Naive thymus-derived CD8-positive, alpha-beta T cell (primary cell): ENCODE results near the gene UNKL. TPM values are rescaled to one million over a fixed set of nuclear protein-coding genes. Genes with fewer than 3 reads are reported as not detected.
"Not testable (repeated sequence)": the region's sequence is repeated elsewhere in the genome, so short reads cannot be mapped to it uniquely, and the experiment has no call there.

Experiments
- ATAC-seq, 2 donors: fragments of 150-1000 bp; cut with Tn5 transposase in 1 of 2; sonication (Bioruptor Pico), chemical (Tn5 transposase) in 1 of 2; 1 replicate in 1 of 2; 2 replicates in 1 of 2; pipeline ENCODE4 v1.10.0; 2021; ENCODE audit warnings: mild to moderate bottlenecking in 2 of 2, moderate library complexity in 2 of 2
- POLR2A ChIA-PET: fragments of 350-600 bp; sonication (Branson Sonifier 250); formaldehyde crosslinking; loops from one replicate; lab custom pipeline; 2021; ENCODE audit warnings: antibody characterized with exemption; lab: Charles Lee
- DNase-seq, 10 donors: peaks; one replicate each; pipeline versions ENCODE4 v3.0.0 to v3.0.0-alpha.2; 2020 to 2022
- H3K27ac Mint-ChIP-seq, 10 donors: one replicate each; pipeline ENCODE4 v1.8.0; 2020 to 2022; ENCODE audit warnings: mild to moderate bottlenecking in 10 of 10, mixed read lengths in 10 of 10, moderate library complexity in 4 of 10, inconsistent platforms in 1 of 10
- H3K27me3 Mint-ChIP-seq, 5 donors: one replicate each; pipeline ENCODE4 v1.8.0; 2021 to 2022; ENCODE audit warnings: mixed read lengths in 5 of 5
- H3K36me3 Mint-ChIP-seq, 3 donors: one replicate each; pipeline ENCODE4 v1.8.0; 2020 to 2022; ENCODE audit warnings: mixed read lengths in 3 of 3, mild to moderate bottlenecking in 2 of 3, inconsistent platforms in 1 of 3
- H3K4me1 Mint-ChIP-seq, 4 donors: one replicate each; pipeline ENCODE4 v1.8.0; 2021 to 2022; ENCODE audit warnings: mixed read lengths in 4 of 4
- H3K4me3 Mint-ChIP-seq, 10 donors: one replicate each; pipeline ENCODE4 v1.8.0; 2020 to 2022; ENCODE audit warnings: mild to moderate bottlenecking in 10 of 10, mixed read lengths in 10 of 10, moderate library complexity in 6 of 10, inconsistent platforms in 1 of 10
- H3K9me3 Mint-ChIP-seq, 9 donors: one replicate each; pipeline ENCODE4 v1.8.0; 2020 to 2022; ENCODE audit warnings: mixed read lengths in 9 of 9, mild to moderate bottlenecking in 3 of 9, inconsistent platforms in 1 of 9, moderate library complexity in 1 of 9
- polyA plus RNA-seq, 3 donors: library from polyadenylated mRNA; unstranded; fragments of 300-500 nt; fragmentation: Illumina TruSeq; gene quantifications; one replicate each; pipeline ENCODE4 v1.2.3, GENCODE V29; 2021
- total RNA-seq, 8 experiments: library from RNA in 2 of 8; stranded (reverse) in 2 of 8; gene quantifications; one replicate each; pipeline ENCODE4 v1.2.3 and lab custom pipeline; 2021 to 2026

Gene UNKL
- total and polyA plus RNA-seq, 5 experiments from 2014 or later = 8.3 to 151 (median 11.0) TPM

DNA sequence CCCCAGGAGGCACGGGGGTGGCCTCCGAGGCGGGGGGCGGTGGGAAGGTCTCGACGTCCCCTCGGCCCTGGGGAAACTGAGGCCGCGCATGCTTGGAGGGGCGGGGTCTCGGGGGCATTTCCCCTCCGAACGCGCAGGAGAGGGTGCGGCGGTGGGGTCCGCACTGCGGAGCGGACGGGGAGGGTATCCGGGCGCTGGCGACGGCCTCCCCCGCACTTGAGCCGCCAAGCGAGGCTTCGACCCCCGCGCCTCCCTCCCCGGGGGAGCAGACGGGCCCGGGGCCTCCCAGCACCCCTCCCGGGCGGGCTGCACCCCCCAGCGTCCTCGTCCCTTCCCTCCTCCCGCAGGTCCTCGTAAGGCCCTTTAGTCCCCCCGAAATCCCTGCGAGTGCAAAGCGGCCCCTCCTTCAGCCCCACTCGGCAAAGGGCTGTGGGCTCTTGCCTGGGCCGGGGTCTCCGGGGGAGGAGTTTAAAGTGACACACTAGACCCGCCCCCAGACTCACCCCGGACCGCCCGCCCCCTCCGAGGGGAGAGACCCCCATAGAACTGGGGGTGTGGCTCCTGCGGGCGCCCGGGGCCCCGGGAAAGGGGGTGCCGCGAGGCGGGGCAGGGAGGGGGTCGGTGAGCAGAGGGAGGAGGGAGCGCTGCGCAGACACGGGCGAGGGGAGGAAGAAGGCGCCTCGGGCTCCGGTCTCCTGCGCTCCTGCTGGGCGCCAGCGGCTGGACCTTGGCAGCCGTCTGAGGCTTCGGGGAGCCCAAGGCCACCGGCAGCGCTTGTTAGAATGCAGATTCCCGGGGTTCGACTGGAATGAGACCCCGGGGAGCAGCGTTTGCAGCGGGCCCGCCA, 80.4 kb downstream of the UNKL start:
- peaks cover 0 to 27% (median 10%) of the 10 kb centered on the region in 5 donors for H3K27me3 Mint-ChIP-seq
- POLR2A ChIA-PET = interaction anchor here (3.0 kb wide), 1 partner anchor 8 kb away, joined by 12 read pairs; no protein-coding TSS in a partner anchor
- no peak overlapping the region for H3K27ac Mint-ChIP-seq
- peak overlapping the region in 4 of 10 donors; percentile 13 to 69 (median 36) for H3K4me3 Mint-ChIP-seq
- H3K36me3 Mint-ChIP-seq = no peaks in the 10 kb centered on the region
- ATAC-seq = no peak
- no peak for DNase-seq
- no peaks in the 10 kb centered on the region for H3K9me3 Mint-ChIP-seq
- H3K4me1 Mint-ChIP-seq = peaks cover 8 to 25% (median 22%) of the 10 kb centered on the region in 4 donors

DNA sequence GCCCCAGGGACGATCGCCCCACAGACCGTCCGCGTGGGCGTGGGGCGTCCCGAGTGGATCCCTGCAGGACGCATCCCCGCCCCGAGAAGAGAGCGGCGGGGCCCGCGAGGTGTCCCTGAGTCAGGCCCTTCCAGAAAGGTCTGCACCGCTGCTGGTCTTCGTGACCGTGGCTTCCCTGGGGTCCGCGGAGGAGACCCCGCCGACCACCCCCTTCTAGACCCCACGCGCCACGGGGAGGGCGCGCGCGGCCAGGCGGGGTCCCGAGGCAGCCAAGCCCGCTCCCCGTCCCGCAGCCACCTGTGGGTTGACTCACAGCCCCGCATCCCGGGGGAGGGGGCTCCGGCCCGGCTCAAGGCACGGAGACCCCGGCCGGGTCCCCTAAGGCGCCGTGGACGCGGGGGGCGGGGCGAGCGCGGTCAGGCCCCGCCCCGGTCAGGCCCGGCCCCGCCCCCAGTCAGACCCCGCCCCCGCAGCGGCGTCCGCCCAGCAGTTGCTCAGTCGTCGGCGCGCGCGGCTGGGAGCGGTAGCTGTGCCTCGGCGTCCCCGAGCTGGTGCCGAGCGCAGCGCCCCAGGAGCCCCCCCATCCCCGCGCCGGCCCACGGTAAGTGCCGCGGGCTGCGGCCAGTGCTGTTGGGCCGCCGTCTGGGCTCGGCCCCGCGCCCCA, 81.2 kb downstream of the UNKL start, which contains the start of gene BAIAP3:
Gene BAIAP3 (plus strand): TSS at position 497 of the 664 bp plus-strand sequence. CDS start 4,905 bp downstream, outside the sequence.
- peaks cover 0 to 27% (median 10%) of the 10 kb centered on the region in 5 donors for H3K27me3 Mint-ChIP-seq
- H3K36me3 Mint-ChIP-seq = no peaks in the 10 kb centered on the region
- POLR2A ChIA-PET = interaction anchor here (1.5 to 3.0 kb wide), 2 partner anchors 9 to 24 kb away, joined by 9 to 12 read pairs; partner anchors contain the start of gene UBE2I
- peak within 1 kb of the TSS in 2 of 10 donors; percentile 50 to 69 for H3K27ac Mint-ChIP-seq
- peak in 7 of 10 donors; percentile 26 to 74 (median 43) for DNase-seq
- peak; percentile 64 to 71 for ATAC-seq
- no peaks in the 10 kb centered on the region for H3K9me3 Mint-ChIP-seq
- H3K4me1 Mint-ChIP-seq = peaks cover 8 to 25% (median 22%) of the 10 kb centered on the region in 4 donors
- H3K4me3 Mint-ChIP-seq = peak within 1 kb of the TSS; percentile 60 to 81 (median 78)

DNA sequence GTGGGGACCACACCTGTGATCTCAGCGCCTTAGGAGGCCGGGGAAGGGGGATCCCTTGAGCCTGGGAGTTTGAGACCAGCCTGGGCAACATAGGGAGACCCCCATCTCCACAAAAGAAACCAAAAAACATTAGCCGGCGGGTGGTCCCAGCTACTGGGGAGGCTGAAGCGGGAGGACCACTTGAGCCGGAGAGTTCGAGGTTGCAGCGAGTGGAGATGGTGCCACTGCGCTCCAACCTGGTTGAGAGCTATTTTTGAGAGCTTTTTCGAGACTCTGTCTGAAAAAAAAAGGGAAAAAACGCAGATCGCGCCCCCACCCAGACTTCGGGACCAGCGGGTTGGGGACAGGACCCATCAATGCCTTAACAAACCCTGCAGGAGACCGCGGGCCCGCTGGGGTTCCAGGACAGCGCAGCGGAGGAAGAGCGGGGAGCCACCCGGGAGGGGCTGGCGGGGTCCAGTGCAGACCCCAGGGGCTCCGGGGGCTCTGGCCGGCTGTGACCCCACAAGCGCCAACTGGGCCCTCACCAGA, 81.8 kb downstream of the UNKL start:
- peak overlapping the region in 2 of 10 donors; percentile 50 to 69 for H3K27ac Mint-ChIP-seq
- H3K27me3 Mint-ChIP-seq = peaks cover 0 to 27% (median 10%) of the 10 kb centered on the region in 5 donors
- H3K4me3 Mint-ChIP-seq = peak overlapping the region; percentile 60 to 81 (median 78)
- peaks cover 8 to 25% (median 22%) of the 10 kb centered on the region in 4 donors for H3K4me1 Mint-ChIP-seq
- DNase-seq (peak in 1 of 10 donors; percentile 19), ATAC-seq (peak in 1 of 2 donors; percentile 9)
- no peaks in the 10 kb centered on the region for H3K36me3 Mint-ChIP-seq
- POLR2A ChIA-PET = interaction anchor here (1.0 to 3.0 kb wide), 3 partner anchors 9 to 37 kb away, joined by 3 to 12 read pairs (median 9); partner anchors contain the start of gene UBE2I
- H3K9me3 Mint-ChIP-seq = no peaks in the 10 kb centered on the region

DNA sequence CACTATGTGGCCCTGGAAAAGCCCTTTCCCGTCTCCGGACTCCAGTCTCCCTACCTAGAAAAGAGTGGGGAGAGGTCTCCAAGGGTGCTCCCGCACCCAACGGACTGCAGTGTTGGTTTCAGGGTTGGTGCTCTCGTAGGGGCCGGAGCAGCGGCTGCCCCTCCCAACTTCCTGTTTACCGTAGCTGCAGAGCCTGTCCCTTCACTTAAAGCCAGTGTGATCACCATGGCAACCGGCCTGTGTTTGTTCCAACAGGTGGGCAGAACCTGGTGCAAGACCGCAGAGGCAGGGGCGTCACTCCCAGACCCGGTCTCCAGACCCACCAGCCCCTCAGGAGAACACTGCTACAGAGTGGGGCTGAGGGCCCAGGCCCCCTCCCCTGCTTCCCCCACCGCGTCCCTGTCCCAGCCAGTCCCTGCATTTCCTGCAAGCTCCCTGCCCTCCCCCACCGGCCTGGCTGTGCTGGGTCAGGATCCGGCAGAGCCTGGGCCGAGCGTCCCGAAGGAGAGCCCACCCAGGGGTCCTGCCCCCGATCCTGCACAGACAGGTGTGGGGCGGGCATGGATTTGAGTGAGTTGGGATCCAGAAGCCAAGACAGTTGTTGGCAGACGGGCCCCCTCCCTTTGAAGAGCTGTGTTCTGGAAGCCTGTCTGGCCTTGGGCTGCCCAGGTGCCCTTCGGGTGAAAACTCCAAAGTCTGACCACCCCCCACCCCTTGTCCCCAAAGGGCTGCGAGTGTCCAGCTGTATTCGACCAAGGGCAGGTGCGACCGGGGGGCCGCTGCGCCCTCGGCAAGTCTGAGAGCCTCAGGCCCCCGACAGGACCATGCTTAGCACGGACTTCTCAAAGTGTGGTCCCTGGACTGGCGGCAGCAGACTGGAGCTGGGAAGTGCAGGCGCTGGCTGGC, 82.5 kb downstream of the UNKL start:
- DNase-seq (peak in 6 of 10 donors; percentile 28 to 76 (median 45)), ATAC-seq (peak; percentile 30 to 51)
- POLR2A ChIA-PET = interaction anchor here (0.6 to 3.0 kb wide), 5 partner anchors 10 to 36 kb away, joined by 3 to 12 read pairs (median 3); partner anchors contain the start of gene UBE2I
- Mint-ChIP-seq H3K27ac (peak overlapping the region in 6 of 10 donors; percentile 20 to 74 (median 60)), H3K27me3 (peaks cover 0 to 27% (median 10%) of the 10 kb centered on the region in 5 donors), H3K4me1 (peaks cover 8 to 25% (median 22%) of the 10 kb centered on the region in 4 donors), H3K36me3 (no peaks in the 10 kb centered on the region), H3K9me3 (no peaks in the 10 kb centered on the region), H3K4me3 (peak overlapping the region; percentile 60 to 81 (median 78))

DNA sequence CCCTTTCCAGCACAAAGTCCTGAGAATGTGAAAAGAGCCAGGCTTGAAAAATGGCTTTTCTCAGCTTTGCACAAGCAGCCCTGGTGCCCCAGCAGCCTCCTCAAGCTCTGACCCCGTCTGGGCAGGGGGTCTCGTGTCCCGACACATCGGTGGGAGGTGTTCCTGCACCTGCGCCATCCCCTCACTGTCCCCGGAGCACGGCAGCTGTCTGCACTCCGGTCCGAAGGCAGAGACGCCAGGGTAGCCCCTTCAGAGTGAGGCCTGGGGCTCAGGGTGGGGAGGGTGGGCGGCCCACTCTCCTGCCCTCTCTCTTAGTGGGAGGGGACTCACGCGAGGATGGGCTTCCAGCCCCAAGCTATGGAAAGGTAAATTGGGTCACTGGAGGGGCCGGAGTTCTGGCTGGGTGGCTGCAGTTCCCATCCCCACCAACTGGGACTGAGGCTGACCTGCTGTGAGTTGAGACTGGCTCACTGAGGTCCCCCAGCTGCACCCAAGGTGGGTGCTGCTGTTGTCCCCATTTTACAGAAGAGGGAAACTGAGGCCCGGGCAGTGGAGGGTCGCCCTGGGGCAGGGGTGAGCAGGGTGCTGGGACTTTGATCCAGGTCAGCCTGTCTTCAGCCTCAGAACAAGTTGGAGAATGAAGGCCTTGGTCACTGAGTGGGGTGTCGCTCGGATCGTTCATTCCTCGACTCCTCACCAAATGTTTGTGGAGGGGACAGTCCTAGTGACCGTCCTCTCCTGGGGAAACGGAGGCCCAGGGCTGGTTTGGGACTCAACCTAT, 83.4 kb downstream of the UNKL start:
- POLR2A ChIA-PET = interaction anchor here (0.6 to 3.0 kb wide), 3 partner anchors 11 to 53 kb away, joined by 3 to 12 read pairs (median 5); no protein-coding TSS in a partner anchor
- H3K36me3 Mint-ChIP-seq = peaks cover 0 to 3% (median 0%) of the 10 kb centered on the region in 3 donors
- H3K27ac Mint-ChIP-seq = peak overlapping the region in 3 of 10 donors; percentile 60 to 63 (median 61)
- ATAC-seq (no peak), DNase-seq (no peak)
- peaks cover 0 to 27% (median 10%) of the 10 kb centered on the region in 5 donors for H3K27me3 Mint-ChIP-seq
- no peaks in the 10 kb centered on the region for H3K9me3 Mint-ChIP-seq
- H3K4me1 Mint-ChIP-seq = peaks cover 8 to 24% (median 21%) of the 10 kb centered on the region in 4 donors
- peak overlapping the region in 9 of 10 donors; percentile 24 to 79 (median 60) for H3K4me3 Mint-ChIP-seq

DNA sequence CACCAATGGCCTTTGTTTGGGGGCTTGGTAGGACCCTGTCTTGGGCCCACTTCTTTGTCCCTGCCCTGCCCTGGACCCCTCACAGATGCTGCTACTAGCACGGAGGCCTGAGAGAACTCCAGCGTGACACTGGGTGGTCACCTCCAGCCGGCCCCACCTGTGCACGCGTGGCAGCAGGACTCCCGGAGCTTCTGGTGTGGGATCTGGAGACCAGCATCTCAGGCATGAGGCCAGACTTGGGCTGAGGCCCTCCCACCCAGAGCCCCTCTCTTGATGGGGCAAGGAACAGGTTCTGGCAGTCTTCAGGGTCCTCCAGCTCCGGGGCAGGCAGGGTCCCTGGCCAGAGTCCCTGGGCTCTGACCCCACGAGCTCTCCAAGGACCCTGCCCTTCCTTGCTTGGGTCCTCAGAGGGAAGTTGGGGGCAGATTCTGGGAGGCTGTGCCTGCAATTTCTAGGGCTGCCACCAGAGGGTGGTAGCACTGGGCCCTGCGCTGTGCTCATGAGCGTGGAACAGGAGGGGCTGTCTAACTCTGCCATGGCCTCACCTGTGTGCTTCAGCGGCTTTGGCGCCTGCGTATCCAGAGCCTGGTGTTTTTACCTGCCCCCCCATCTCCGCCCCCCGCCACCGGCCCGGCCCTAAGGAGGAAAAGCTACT, 84.1 kb downstream of the UNKL start:
- Mint-ChIP-seq H3K4me1 (peaks cover 9 to 24% (median 21%) of the 10 kb centered on the region in 4 donors), H3K4me3 (peak overlapping the region in 1 of 10 donors; percentile 34), H3K9me3 (no peaks in the 10 kb centered on the region), H3K27me3 (peaks cover 0 to 25% (median 10%) of the 10 kb centered on the region in 5 donors), H3K36me3 (peaks cover 0 to 5% (median 0%) of the 10 kb centered on the region in 3 donors), H3K27ac (peak overlapping the region in 1 of 10 donors; percentile 40)
- POLR2A ChIA-PET = interaction anchor here (0.6 to 3.0 kb wide), 4 partner anchors 12 to 54 kb away, joined by 3 to 12 read pairs (median 4); no protein-coding TSS in a partner anchor
- ATAC-seq = no peak
- no peak for DNase-seq

DNA sequence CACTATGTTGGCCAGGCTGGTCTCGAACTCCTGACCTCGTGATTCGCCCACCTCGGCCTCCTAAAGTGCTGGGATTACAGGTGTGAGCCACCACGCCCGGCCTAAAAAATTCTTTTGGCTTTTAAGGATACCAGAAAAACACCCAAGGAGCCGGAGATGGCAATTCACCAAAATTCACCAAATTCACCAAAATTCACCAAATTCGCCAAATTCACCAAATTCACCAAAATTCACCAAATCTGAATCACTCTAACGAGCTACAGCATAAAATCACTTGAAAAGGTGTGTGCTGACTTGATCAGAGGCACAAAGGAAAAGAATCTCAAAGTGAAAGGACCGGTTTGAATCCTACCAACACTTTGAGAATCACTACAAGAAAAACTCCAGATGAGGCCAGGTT, 85.5 kb downstream of the UNKL start:
- H3K36me3 Mint-ChIP-seq = peaks cover 0 to 18% (median 4%) of the 10 kb centered on the region in 3 donors
- H3K27me3 Mint-ChIP-seq = peaks cover 0 to 15% (median 10%) of the 10 kb centered on the region in 5 donors
- not testable (repeated sequence) for ATAC-seq, H3K4me3 Mint-ChIP-seq, H3K9me3 Mint-ChIP-seq, DNase-seq
- peaks cover 8 to 19% (median 16%) of the 10 kb centered on the region in 4 donors for H3K4me1 Mint-ChIP-seq
- POLR2A ChIA-PET = interaction anchor here (1.3 kb wide), 1 partner anchor 13 kb away, joined by 3 read pairs; no protein-coding TSS in a partner anchor
- peak overlapping the region in 1 of 10 donors; percentile 33 for H3K27ac Mint-ChIP-seq

DNA sequence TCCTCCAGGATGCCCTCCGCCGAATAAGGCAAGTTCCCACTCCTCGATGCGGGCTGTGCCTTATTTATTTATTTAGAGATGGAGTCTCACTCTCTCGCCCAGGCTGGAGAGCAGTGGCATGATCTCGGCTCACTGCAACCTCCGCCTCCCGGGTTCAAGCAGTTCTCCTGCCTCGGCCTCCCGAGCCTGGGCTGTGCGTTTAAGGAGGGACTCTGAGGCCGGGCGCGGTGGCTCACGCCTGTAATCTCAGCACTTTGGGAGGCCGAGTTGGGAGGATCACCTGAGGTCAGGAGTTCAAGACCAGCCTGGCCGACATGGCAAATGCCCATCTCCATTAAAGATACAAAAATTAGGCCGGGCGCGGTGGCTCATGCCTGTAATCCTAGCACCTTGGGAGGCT, 86.4 kb downstream of the UNKL start:
- POLR2A ChIA-PET, H3K27ac Mint-ChIP-seq, ATAC-seq, DNase-seq, H3K9me3 Mint-ChIP-seq, H3K4me3 Mint-ChIP-seq: not testable (repeated sequence)
- Mint-ChIP-seq H3K4me1 (peaks cover 8 to 19% (median 16%) of the 10 kb centered on the region in 4 donors), H3K36me3 (peaks cover 0 to 24% (median 5%) of the 10 kb centered on the region in 3 donors), H3K27me3 (peaks cover 0 to 15% (median 10%) of the 10 kb centered on the region in 5 donors)

DNA sequence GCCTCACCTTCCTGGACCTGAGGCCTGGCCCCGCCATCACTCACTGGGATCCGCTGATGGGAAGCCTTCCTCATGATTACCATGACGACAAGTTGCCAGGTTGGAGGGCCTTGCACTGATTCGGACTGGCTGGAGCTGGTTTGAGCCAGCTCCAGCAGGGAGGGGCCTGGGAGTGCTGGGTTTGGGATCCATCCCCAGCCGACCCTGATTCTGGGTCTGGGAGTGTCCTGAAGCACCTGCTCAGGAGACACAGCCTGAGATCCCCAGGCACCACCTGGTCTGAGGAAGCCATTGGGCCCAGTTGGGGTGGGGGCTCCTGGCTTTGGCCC, 86.9 kb downstream of the UNKL start:
- no peak overlapping the region for H3K27ac Mint-ChIP-seq
- DNase-seq (no peak), ATAC-seq (no peak)
- H3K9me3 Mint-ChIP-seq = no peaks in the 10 kb centered on the region
- H3K4me1 Mint-ChIP-seq = peaks cover 8 to 16% (median 14%) of the 10 kb centered on the region in 4 donors
- H3K27me3 Mint-ChIP-seq = peaks cover 0 to 12% (median 6%) of the 10 kb centered on the region in 5 donors
- H3K36me3 Mint-ChIP-seq = peaks cover 0 to 29% (median 5%) of the 10 kb centered on the region in 3 donors
- no peak overlapping the region for H3K4me3 Mint-ChIP-seq
- POLR2A ChIA-PET = interaction anchor here (1.9 kb wide), 1 partner anchor 11 kb away, joined by 8 read pairs; no protein-coding TSS in a partner anchor
